Peyer's patch (tissue), 4 donors: ENCODE measurements around the gene NBR1. TPM values are rescaled to one million over a fixed set of nuclear protein-coding genes. Genes with fewer than 3 reads are reported as not detected.
"Not testable (repeated sequence)": the region's sequence is repeated elsewhere in the genome, so short reads cannot be mapped to it uniquely, and the experiment has no call there.

Source experiments
- DNase-seq, 3 donors: peaks; one replicate each; pipeline ENCODE4 v3.0.0-alpha.2; 2017 to 2019
- H3K27ac ChIP-seq, 4 donors: fragments of 200-600 bp; sonication (generic); one replicate each; pipeline ENCODE4 v1.5.1; 2016 to 2019
- H3K27me3 ChIP-seq, 2 donors: fragments of 200-600 bp; sonication (generic); one replicate each; pipeline ENCODE4 v1.5.1; 2019
- H3K36me3 ChIP-seq, 3 donors: fragments of 200-600 bp; sonication (generic); one replicate each; pipeline ENCODE4 v1.5.1; 2016 to 2019
- H3K4me1 ChIP-seq, 4 donors: fragments of 200-600 bp; sonication (generic); one replicate each; pipeline ENCODE4 v1.5.1; 2016 to 2019
- H3K4me3 ChIP-seq, 4 donors: fragments of 200-600 bp; sonication (generic); 1 replicate in 3 of 4; 2 replicates in 1 of 4; pipeline ENCODE4 v1.5.1; 2016 to 2019; ENCODE audit warnings: mild to moderate bottlenecking in 1 of 4
- H3K9me3 ChIP-seq, 4 donors: fragments of 200-600 bp; sonication (generic); one replicate each; pipeline ENCODE4 v1.5.1; 2016 to 2019; ENCODE audit warnings: mild to moderate bottlenecking in 1 of 4
- POLR2A ChIP-seq, 2 donors: fragments of 450-650 bp; IDR thresholded peaks; one replicate each; pipeline ENCODE4 v1.5.1; 2017; ENCODE audit warnings: antibody characterized with exemption in 2 of 2, mild to moderate bottlenecking in 2 of 2, moderate library complexity in 2 of 2
- total RNA-seq, 4 donors: library from RNA; depleted of rRNA; stranded (reverse); fragments of >200 nt; gene quantifications; one replicate each; pipeline ENCODE4 v1.1.0, GENCODE V29; 2016
- TF ChIP-seq, protein P1 (sequence below), 6 experiments: fragments of 450-650 bp in 4 of 6; fragments of 200-600 bp in 2 of 6; sonication (generic) in 1 of 6; IDR thresholded peaks; one replicate each; pipeline ENCODE4 v1.5.1; 2017 to 2019; ENCODE audit warnings: antibody characterized with exemption in 6 of 6, mild to moderate bottlenecking in 3 of 6, moderate library complexity in 1 of 6

Gene NBR1
- total RNA-seq, 4 donors from 2014 or later = 102 to 139 (median 127) TPM

DNA sequence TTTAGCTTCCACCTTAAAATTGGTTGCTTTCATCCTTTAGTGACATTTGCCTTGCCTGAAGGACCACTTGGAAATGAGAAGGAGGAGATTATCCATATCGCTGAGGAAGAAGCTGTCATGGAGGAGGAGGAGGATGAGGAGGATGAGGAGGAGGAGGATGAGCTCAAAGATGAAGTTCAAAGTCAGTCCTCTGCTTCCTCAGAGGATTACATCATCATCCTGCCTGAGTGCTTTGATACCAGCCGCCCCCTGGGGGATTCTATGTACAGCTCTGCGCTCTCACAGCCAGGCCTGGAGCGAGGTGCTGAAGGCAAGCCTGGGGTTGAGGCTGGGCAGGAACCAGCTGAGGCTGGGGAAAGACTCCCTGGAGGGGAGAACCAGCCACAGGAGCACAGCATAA is 29.1 kb downstream of the NBR1 start:
- no peak for TF ChIP-seq POLR2A (IDR thresholded peaks at IDR 0.05)
- TF ChIP-seq, protein P1, sequence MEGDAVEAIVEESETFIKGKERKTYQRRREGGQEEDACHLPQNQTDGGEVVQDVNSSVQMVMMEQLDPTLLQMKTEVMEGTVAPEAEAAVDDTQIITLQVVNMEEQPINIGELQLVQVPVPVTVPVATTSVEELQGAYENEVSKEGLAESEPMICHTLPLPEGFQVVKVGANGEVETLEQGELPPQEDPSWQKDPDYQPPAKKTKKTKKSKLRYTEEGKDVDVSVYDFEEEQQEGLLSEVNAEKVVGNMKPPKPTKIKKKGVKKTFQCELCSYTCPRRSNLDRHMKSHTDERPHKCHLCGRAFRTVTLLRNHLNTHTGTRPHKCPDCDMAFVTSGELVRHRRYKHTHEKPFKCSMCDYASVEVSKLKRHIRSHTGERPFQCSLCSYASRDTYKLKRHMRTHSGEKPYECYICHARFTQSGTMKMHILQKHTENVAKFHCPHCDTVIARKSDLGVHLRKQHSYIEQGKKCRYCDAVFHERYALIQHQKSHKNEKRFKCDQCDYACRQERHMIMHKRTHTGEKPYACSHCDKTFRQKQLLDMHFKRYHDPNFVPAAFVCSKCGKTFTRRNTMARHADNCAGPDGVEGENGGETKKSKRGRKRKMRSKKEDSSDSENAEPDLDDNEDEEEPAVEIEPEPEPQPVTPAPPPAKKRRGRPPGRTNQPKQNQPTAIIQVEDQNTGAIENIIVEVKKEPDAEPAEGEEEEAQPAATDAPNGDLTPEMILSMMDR (IDR thresholded peaks at IDR 0.05) = no peak
- peaks cover 0 to 100% (median 6%) of the 10 kb centered on the region in 3 donors for H3K36me3 ChIP-seq

DNA sequence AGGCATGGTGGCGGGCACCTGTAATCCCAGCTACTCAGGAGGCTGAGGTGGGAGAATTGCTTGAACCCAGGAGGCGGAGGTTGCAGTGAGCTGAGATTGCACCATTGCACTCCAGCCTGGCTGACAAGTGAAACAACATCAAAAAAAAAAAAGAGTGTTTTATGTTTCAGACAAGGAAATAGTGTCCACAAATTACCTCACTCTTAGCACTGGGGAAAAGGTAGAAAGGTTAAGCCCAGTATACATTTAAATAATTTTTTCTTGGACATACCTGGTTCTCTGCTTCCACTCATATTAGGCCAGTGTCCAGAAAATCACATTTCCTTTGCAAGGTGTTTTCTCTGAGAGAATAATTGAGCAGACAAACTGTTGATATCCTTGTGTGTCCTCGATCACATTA is 32.0 kb downstream of the NBR1 start:
- H3K27me3 ChIP-seq, H3K27ac ChIP-seq, H3K9me3 ChIP-seq, H3K4me3 ChIP-seq, H3K4me1 ChIP-seq, DNase-seq: not testable (repeated sequence)
- peaks cover 0 to 96% (median 6%) of the 10 kb centered on the region in 3 donors for H3K36me3 ChIP-seq

More for the DNA sequence above, 29.1 kb downstream of the NBR1 start:
- Histone ChIP-seq H3K27me3 (no peaks in the 10 kb centered on the region), H3K9me3 (no peaks in the 10 kb centered on the region), H3K4me1 (no peaks in the 10 kb centered on the region), H3K27ac (no peak overlapping the region), H3K4me3 (no peak overlapping the region)
- no peak for DNase-seq

GRCh38 chr17:43210576-43210975 is 39.6 kb downstream of the NBR1 start:
- Histone ChIP-seq H3K27ac (peak overlapping the region; percentile 70 to 83 (median 80)), H3K4me1 (peaks cover 0 to 10% (median 3%) of the 10 kb centered on the region in 4 donors)

GRCh38 chr17:43211123-43211479 is 40.1 kb downstream of the NBR1 start:
- Histone ChIP-seq H3K4me3 (peak overlapping the region; percentile 53 to 61 (median 57)), H3K9me3 (no peaks in the 10 kb centered on the region), H3K4me1 (peaks cover 0 to 10% (median 3%) of the 10 kb centered on the region in 4 donors), H3K27me3 (no peaks in the 10 kb centered on the region), H3K27ac (peak overlapping the region; percentile 70 to 83 (median 80)), H3K36me3 (peaks cover 0 to 46% (median 0%) of the 10 kb centered on the region in 3 donors)
- no peak for TF ChIP-seq POLR2A (IDR thresholded peaks at IDR 0.05)
- TF ChIP-seq, protein P1 (IDR thresholded peaks at IDR 0.05) = no peak
- no peak for DNase-seq

More at GRCh38 chr17:43210576-43210975, 39.6 kb downstream of the NBR1 start:
- TF ChIP-seq POLR2A (IDR thresholded peaks at IDR 0.05) = no peak
- TF ChIP-seq, protein P1 (IDR thresholded peaks at IDR 0.05) = no peak
- H3K27me3 ChIP-seq = no peaks in the 10 kb centered on the region
- no peaks in the 10 kb centered on the region for H3K9me3 ChIP-seq
- H3K4me3 ChIP-seq = no peak overlapping the region
- peaks cover 0 to 45% (median 0%) of the 10 kb centered on the region in 3 donors for H3K36me3 ChIP-seq
- no peak for DNase-seq

DNA sequence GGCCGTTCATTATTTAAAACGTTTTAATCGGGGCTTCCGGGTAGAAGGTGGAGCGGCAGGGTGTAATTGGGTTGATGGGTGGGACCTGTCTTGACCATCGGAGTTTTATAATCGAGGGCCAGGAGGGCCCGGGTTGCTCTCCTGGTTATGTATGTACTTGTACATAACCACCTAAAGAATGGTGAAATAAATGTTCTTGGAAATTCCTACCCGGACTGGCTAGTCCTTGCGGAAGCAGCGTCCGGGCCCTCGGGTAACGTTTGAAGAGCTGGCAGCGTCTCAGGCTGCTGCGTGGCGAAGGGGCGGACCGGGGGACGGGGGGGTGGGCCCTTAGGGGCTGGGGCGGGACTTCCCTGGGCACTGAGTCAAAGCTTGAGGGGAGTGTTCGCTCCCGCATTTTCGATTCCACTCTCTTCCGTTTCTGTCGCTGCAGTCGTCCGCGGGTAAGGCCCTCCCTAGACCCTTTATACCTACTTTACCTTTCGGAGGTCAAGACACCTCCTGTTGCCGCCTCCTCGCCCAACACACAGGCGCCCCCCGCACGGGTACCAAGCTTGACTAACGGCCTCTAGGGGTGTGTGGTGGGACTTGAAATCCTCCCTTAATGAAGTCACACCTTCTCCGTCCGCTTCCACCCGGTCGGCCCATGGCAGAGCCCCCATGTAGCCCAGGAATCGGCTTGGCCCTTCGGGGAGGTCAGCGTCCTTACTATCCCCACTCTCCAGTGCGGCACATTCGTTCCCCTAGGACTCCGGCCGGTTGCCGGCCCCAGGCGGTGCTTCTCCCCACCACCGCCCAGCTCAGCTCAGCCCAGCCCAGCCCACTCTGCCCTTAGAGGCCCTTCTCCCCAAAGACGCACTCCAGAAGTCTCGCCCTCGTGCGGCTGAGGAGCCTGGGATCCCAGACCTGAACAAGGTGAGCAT is 40.7 kb downstream of the NBR1 start, which contains the start of gene TMEM106A:
Gene TMEM106A (plus strand): TSS at position 396 of the 923 bp plus-strand sequence. CDS start 1,167 bp downstream, outside the sequence.
- Histone ChIP-seq H3K27me3 (no peaks in the 10 kb centered on the region), H3K27ac (peak within 1 kb of the TSS; percentile 70 to 83 (median 80)), H3K4me1 (peaks cover 0 to 10% (median 3%) of the 10 kb centered on the region in 4 donors), H3K9me3 (no peaks in the 10 kb centered on the region), H3K4me3 (peak within 1 kb of the TSS; percentile 53 to 61 (median 57)), H3K36me3 (peaks cover 0 to 46% (median 0%) of the 10 kb centered on the region in 3 donors)
- peak; percentile 37 to 38 for TF ChIP-seq POLR2A (IDR thresholded peaks at IDR 0.05)
- TF ChIP-seq, protein P1 (IDR thresholded peaks at IDR 0.05) = peak in 3 of 6 experiments; percentile 33 to 37 (median 36)
- DNase-seq = peak; percentile 80 to 89 (median 84)
